Stimulated activated effector memory CD8-positive, alpha-beta T cell treated with anti-CD3 and anti-CD28 coated beads, Interleukin-12 subunit alpha, Interleukin-12 subunit beta, amount 100 ng/mL, for 72 hours (primary cell): ENCODE results near the gene TENM4.

Experiments used
- ATAC-seq: fragments of 150-1000 bp; cut with Tn5 transposase; 2 replicates; pipeline ENCODE4 v1.10.0; 2021
- DNase-seq, 2 donors: peaks; one replicate each; pipeline ENCODE4 v3.0.0; 2021 to 2022; ENCODE audit warnings: low spot score in 2 of 2
- H3K27ac Mint-ChIP-seq: one replicate; pipeline ENCODE4 v1.8.0; 2022; ENCODE audit warnings: mild to moderate bottlenecking, mixed read lengths
- H3K36me3 Mint-ChIP-seq: one replicate; pipeline ENCODE4 v1.8.0; 2022; ENCODE audit warnings: mild to moderate bottlenecking, mixed read lengths
- H3K4me1 Mint-ChIP-seq: one replicate; pipeline ENCODE4 v1.8.0; 2022; ENCODE audit warnings: mixed read lengths
- H3K4me3 Mint-ChIP-seq: one replicate; pipeline ENCODE4 v1.8.0; 2022; ENCODE audit warnings: mild to moderate bottlenecking, mixed read lengths
- H3K9me3 Mint-ChIP-seq: one replicate; pipeline ENCODE4 v1.8.0; 2022; ENCODE audit warnings: mixed read lengths

The TENM4 gene

DNA sequence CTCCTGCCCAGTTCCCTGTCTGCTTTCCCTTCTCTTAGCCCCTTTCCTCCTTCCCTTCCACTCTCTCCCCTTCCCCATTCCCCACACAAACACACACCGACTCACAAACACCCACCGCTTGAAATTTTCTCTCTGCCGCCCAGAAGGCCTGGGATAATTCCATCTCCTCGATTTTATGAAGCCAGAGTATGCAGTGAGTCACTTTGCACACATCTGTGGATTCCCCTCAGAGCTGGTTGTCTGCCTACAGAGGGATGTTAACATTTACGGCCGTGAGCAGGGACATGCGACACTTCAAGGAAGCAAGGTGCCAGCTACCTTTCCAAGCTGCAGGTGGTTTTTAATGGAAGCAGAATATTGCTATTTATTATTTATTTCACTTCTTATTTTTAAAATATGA is 332.0 kb downstream of the TENM4 start:
- DNase-seq = no peak
- ATAC-seq = no peak
- H3K4me3 Mint-ChIP-seq = no peak overlapping the region
- H3K9me3 Mint-ChIP-seq = peaks cover 4% of the 10 kb centered on the region
- no peak overlapping the region for H3K27ac Mint-ChIP-seq
- no peaks in the 10 kb centered on the region for H3K36me3 Mint-ChIP-seq
- H3K4me1 Mint-ChIP-seq = no peaks in the 10 kb centered on the region

DNA sequence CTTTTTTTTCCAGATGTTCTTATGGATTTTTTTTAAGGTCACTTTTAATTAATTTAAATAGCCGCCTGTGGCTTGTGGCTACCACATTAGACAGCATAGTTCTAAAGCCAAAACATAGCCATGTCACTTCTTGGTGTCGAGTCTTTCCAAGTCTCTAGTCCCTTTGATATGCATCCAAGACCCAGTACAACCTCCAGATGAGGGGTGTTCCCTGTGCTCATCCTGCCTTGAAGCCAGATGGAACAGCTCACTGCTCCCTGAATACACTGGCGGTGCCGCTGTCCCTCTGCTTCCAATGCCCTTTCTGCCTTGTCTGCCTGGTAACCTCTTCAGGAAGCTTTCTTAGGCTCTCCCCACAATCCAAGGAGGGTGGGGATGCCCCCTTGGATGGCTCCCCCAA is 338.0 kb downstream of the TENM4 start:
- Mint-ChIP-seq H3K36me3 (no peaks in the 10 kb centered on the region), H3K9me3 (no peaks in the 10 kb centered on the region), H3K4me1 (no peaks in the 10 kb centered on the region), H3K4me3 (no peak overlapping the region), H3K27ac (no peak overlapping the region)
- no peak for ATAC-seq
- no peak for DNase-seq

DNA sequence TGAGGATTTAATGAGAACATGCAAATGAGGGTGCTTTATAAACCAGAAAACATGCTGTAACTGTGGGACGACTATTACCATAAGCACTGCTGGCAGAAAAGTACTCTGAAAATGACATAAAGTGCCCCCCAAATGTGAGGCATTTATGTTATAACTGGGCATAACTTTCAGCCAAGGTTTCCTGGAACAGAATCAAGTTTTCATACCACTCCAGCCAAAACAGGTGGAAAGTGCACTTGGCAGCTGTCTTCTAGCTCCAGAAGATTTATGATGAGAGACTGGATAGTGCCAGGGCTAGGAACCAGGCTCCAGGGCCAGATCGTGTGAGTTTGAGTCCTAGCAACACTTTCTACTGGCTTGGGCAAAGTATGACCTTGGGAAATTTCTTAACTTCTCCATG is 339.2 kb downstream of the TENM4 start:
- no peaks in the 10 kb centered on the region for H3K9me3 Mint-ChIP-seq
- H3K36me3 Mint-ChIP-seq = no peaks in the 10 kb centered on the region
- ATAC-seq = no peak
- H3K27ac Mint-ChIP-seq = no peak overlapping the region
- no peak overlapping the region for H3K4me3 Mint-ChIP-seq
- H3K4me1 Mint-ChIP-seq = no peaks in the 10 kb centered on the region
- DNase-seq = no peak

DNA sequence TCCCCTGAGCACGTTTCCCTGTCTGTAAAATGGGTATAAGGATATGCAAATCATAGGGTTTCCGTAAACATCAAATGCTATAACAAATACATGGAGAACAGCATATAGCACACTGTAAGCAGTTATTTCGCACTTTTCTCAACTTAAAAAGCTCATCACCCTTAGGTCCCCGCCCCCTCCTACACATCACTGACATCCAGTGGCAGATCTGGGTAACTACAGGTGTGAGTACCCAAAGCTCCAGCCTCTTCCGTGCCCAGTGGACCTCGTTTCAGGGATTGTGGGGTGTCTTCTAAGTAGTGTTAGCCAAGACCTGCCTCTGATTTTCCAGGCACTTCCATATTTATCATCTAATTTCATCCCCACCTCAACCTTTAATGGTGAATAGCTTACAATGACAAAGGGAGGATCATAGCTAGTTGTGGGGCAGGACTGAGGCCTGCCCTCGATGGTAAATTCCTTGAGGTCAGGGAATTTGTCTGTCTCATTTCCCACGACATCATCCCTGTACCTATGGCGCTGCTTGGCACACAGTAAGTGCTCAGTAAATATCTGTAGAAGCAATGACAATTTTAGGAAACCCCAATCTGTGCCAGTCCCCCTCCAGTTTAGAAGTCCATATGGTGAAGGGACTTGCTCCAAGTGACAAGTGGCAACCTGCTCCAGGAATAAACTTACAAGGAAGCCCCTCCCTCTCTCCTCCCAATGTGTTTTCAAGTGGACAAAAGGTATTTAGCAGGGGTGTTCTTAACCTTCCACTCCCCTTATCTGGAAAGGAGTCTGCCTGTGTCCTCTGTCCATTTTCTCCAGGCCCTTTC is 340.5 kb downstream of the TENM4 start:
- no peak overlapping the region for H3K4me3 Mint-ChIP-seq
- H3K9me3 Mint-ChIP-seq = no peaks in the 10 kb centered on the region
- no peaks in the 10 kb centered on the region for H3K36me3 Mint-ChIP-seq
- no peak overlapping the region for H3K27ac Mint-ChIP-seq
- no peak for DNase-seq
- H3K4me1 Mint-ChIP-seq = no peaks in the 10 kb centered on the region
- peak; percentile 38 for ATAC-seq

DNA sequence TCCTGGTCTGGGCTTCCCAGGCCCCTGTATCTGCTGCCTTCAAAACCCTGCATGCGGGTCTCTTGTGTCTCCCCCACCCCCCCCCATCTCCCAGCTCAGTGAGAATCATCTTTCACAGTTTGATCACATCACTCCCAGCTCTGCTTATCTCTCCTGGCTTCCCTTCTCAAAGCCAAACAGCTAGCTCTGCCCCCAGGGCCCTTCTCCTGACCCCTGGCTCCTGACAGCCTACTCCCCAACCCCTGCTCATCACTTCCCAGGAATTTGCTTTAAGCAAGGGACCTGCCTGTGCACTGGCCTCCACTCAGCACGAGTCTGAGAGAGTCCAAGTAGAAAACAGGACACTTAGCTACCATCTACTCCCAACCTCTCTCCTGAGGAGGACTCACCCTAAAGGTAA is 342.7 kb downstream of the TENM4 start:
- Mint-ChIP-seq H3K4me3 (no peak overlapping the region), H3K27ac (no peak overlapping the region), H3K4me1 (no peaks in the 10 kb centered on the region), H3K36me3 (no peaks in the 10 kb centered on the region), H3K9me3 (no peaks in the 10 kb centered on the region)
- no peak for ATAC-seq
- DNase-seq = no peak

DNA sequence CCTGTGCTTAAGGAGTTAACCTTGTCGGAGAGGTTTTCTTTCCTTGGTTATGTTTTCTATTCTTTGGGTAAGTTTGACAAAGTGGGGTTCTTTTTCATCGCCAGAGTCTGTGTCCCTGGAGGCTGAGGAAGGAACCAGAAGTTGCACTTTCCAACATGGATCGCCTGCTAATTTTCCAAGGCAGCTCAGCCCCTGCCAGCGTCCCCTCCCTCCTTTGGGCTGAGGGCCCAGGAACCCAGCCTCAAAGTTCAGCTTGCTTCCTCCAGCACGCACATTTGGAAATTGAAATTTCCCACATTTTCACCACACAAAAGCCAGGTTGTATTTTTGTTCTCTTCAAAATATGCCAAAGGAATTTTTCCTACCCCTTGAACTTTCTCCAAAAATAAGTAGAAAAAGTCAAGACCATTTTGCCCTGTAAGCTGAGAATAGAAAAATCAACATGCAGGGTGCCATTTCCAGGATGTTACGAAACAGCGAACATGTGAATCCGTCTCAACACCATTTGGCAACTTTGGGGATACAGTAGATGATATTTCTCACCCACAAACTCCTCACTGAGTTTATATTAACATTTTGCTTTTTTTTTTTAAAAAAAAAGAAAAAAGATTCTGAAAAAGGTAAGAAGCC is 343.5 kb downstream of the TENM4 start:
- H3K4me1 Mint-ChIP-seq = no peaks in the 10 kb centered on the region
- DNase-seq (no peak), ATAC-seq (no peak)
- no peaks in the 10 kb centered on the region for H3K36me3 Mint-ChIP-seq
- no peaks in the 10 kb centered on the region for H3K9me3 Mint-ChIP-seq
- no peak overlapping the region for H3K4me3 Mint-ChIP-seq
- no peak overlapping the region for H3K27ac Mint-ChIP-seq

DNA sequence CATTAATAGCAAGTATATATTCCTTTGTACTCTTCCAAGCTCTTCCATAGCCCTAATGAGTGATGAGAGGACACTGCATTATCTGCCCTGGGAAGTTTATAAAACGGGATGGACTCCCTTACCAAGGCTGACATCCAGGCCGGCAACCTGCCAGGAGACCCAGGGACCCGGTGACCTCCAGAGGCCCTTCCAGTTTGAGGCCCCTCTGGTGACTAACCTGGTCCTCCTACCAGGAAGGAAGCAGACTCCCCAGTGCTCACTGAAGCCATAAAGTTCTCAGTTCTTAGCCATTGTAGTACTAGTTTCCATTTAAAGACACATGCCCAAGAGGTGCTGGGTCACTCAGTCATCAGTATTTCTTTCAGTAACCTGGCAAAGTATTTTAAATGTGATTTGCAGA is 345.4 kb downstream of the TENM4 start:
- Mint-ChIP-seq H3K9me3 (no peaks in the 10 kb centered on the region), H3K4me1 (no peaks in the 10 kb centered on the region), H3K4me3 (no peak overlapping the region), H3K36me3 (no peaks in the 10 kb centered on the region), H3K27ac (no peak overlapping the region)
- DNase-seq (no peak), ATAC-seq (no peak)

DNA sequence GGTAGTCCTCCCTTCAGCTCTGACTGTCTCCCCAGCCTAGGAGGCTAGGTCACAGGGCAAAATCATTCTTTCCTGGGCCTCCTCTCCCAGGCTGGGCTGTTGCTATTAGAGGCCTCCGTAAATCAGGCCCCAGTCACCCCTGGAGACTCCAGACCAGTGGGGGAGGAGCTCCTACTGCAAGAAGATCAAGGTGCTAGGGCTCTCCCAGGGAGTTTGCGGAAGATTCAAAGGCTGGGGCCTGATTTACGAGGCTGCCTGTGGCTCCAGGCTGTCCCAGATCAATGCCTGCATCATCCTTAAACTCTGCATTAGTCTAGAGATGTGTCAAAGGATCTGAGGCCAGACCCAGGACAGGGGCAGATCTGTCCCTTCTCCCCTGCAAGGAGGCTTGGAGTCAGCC is 346.2 kb downstream of the TENM4 start:
- H3K9me3 Mint-ChIP-seq = no peaks in the 10 kb centered on the region
- no peaks in the 10 kb centered on the region for H3K4me1 Mint-ChIP-seq
- DNase-seq (no peak), ATAC-seq (no peak)
- H3K4me3 Mint-ChIP-seq = no peak overlapping the region
- H3K36me3 Mint-ChIP-seq = no peaks in the 10 kb centered on the region
- H3K27ac Mint-ChIP-seq = no peak overlapping the region

DNA sequence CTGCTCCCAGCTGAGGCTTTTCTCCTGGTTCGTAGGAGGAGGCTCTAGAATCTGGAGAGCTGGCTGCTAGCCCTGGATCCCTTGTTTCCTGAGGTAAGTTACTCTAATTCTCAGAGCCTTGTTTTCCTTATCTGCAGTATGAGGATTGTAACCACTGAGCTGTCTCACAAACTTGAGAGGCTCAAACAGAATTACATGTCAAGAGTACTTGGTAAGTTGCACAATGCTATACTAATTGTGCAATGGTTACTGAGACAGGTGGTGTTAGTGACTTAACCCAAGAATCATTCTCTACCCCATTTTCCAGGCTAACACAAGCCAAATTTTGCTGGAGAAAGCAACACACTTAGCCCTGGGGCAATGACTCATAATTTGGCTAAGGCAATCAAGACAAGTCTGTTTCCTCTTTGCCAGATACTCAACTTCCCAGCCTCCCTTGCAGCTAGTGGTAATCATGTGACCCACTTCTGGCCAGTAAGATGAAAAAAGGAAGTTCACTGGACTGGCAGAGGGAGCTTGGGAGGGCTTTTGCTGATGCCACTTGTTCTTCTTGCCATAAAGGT is 348.0 kb downstream of the TENM4 start:
- H3K4me1 Mint-ChIP-seq = no peaks in the 10 kb centered on the region
- no peak overlapping the region for H3K27ac Mint-ChIP-seq
- no peak for DNase-seq
- H3K9me3 Mint-ChIP-seq = peaks cover 2% of the 10 kb centered on the region
- H3K4me3 Mint-ChIP-seq = no peak overlapping the region
- ATAC-seq = no peak
- no peaks in the 10 kb centered on the region for H3K36me3 Mint-ChIP-seq

DNA sequence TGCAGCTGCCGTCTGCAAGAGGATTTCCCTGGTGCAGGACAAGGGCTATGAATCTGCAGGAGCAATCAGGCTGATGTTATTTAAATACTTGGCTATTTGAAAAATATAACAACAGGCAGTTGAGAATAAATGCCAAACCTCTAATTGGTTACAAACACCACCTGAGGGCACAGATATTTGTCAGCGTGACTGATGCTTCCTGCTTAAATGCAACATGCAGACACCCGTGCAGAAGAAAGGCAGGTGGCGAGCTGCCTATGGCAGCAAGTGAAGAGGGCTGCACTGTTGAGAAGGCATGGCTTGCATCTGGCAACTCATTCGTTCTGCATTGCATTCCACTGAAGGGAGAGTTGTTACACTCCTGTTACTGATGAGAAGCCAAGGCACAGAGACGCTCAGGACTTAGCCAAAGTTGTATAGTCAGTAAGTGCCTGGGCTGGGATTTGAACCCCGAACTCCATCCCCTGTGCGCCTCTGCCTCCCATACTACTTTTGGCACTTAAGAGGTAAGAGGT is 350.6 kb downstream of the TENM4 start:
- peaks cover 2% of the 10 kb centered on the region for H3K9me3 Mint-ChIP-seq
- H3K4me1 Mint-ChIP-seq = no peaks in the 10 kb centered on the region
- DNase-seq (no peak), ATAC-seq (no peak)
- H3K36me3 Mint-ChIP-seq = no peaks in the 10 kb centered on the region
- no peak overlapping the region for H3K27ac Mint-ChIP-seq
- H3K4me3 Mint-ChIP-seq = no peak overlapping the region

DNA sequence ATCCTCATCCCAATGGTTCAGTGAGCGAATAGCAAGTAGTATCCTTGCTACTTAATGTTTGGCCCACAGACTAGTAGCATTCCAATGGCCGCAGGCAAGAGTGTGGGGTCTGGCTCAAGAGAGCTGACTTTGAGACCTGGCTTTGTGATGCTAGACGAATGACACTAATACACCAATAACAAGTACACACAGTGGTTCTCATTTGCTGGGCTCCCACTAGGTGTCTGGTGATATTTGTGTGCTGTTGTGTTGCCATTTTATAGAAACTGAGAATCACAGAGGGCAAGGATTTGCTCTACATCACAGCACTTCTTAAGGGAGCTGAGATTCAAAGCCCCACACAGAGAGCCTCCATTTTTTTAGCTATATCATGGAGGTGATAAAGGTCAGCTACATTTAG is 351.2 kb downstream of the TENM4 start:
- no peaks in the 10 kb centered on the region for H3K4me1 Mint-ChIP-seq
- H3K27ac Mint-ChIP-seq = no peak overlapping the region
- ATAC-seq (no peak), DNase-seq (no peak)
- no peaks in the 10 kb centered on the region for H3K36me3 Mint-ChIP-seq
- H3K4me3 Mint-ChIP-seq = no peak overlapping the region
- peaks cover 2% of the 10 kb centered on the region for H3K9me3 Mint-ChIP-seq

DNA sequence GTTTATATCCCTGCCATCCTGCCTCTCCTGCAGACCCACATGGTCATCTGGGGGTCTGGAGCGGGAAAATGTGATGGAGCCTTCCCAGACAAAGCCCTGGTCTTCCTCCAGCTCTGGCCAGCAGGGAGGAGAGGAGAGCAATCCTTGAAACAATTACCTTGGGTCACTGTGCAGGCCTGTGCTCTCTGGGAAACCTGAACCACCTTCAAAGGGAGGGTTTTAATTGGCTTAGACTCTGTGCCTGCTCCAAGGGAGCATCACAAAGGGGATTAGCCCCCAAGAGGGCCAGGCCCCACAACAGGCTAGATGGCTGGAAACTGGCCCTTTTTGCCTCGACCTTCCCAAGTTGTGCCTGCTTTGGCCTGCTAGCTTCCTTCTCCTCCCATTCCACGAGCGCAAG is 351.9 kb downstream of the TENM4 start:
- H3K36me3 Mint-ChIP-seq = no peaks in the 10 kb centered on the region
- no peaks in the 10 kb centered on the region for H3K4me1 Mint-ChIP-seq
- peaks cover 2% of the 10 kb centered on the region for H3K9me3 Mint-ChIP-seq
- H3K27ac Mint-ChIP-seq = no peak overlapping the region
- ATAC-seq = no peak
- no peak for DNase-seq
- H3K4me3 Mint-ChIP-seq = no peak overlapping the region

DNA sequence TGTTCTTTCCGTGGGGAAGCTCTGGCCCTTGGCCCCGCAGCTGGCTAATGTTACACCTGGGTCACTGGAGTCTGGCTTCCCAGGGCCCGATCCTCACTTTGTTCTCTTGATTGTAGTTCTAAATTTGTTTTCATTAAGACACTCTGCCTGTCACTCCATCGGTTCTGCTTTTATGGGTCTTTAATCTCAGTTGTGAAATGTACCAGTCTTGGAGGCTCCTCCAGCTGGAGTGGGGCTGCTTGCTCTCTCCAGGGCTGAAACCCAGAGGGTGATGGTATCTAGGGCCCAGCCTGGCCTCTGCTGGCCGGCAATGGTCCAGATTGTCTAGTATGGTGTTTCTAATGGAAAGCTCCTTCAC is 352.9 kb downstream of the TENM4 start:
- peak; percentile 15 for ATAC-seq

DNA sequence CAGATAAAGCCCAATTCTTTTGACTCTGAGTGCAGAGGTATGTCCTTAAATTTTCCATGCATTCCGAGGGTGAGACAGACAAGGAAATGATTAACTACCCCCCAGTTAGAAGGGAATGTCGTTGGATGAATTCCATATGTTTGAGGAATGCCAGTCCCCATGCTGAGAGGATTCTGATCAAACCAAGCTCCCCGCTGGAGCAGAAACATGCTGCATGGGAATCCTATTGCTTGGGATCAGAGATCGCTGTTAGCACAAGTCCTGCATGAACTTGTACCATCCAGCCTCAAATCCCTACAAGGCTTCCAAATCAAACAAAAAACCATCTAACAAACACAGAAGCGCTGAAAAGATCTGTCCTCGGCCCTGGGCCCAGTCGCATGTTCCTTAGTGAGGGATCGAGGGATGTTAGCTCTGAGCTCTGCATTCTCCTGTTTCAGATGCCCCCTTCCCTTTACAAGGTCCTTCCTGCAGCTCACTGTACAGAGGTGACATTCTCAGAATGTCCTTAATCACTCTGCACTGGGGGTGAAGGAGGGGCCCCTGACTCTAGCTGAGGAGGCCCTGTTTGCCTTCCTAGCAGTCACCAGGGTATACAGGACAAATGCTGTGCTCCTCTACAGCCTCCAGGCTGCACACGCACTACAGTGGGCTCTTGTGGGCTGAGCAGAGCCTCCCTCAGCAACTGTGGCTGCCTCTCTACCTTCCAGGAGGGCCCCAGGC is 353.4 kb downstream of the TENM4 start:
- DNase-seq (no peak), ATAC-seq (no peak)
- peaks cover 2% of the 10 kb centered on the region for H3K9me3 Mint-ChIP-seq
- no peak overlapping the region for H3K4me3 Mint-ChIP-seq
- no peak overlapping the region for H3K27ac Mint-ChIP-seq
- H3K36me3 Mint-ChIP-seq = no peaks in the 10 kb centered on the region
- no peaks in the 10 kb centered on the region for H3K4me1 Mint-ChIP-seq

More for the DNA sequence above, 352.9 kb downstream of the TENM4 start:
- Mint-ChIP-seq H3K27ac (no peak overlapping the region), H3K4me1 (no peaks in the 10 kb centered on the region), H3K9me3 (peaks cover 2% of the 10 kb centered on the region), H3K36me3 (no peaks in the 10 kb centered on the region), H3K4me3 (no peak overlapping the region)
- DNase-seq = no peak

DNA sequence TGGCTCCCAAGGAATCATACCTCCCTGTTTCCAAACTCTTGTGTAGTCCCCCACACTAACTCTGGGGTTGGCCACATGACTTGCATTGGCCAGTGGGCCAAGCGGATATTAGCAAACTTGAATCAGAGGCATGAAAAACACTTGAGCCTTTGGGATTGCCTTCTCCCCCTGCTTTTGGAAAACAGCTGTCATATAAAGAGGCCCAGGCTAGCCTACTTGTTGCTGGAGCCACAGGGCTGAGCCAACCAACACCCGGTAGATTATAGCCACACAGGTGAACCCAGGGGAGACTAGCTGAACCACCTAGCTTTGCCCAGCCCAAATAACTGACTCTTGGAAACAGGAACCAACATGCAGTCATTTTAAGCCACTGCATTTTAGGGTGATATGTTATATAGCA is 354.8 kb downstream of the TENM4 start:
- Mint-ChIP-seq H3K27ac (no peak overlapping the region), H3K4me1 (no peaks in the 10 kb centered on the region), H3K9me3 (peaks cover 2% of the 10 kb centered on the region), H3K4me3 (no peak overlapping the region), H3K36me3 (no peaks in the 10 kb centered on the region)
- DNase-seq = no peak
- ATAC-seq = no peak
